IMR-90 (cell line): Measurements from ENCODE around the gene TRIM44. TPM values are rescaled to one million over a fixed set of nuclear protein-coding genes. Genes with fewer than 3 reads are reported as not detected.
A peak's percentile ranks its signal among the peaks of the same experiment; 100 is the strongest.

ENCODE experiments used
- ATAC-seq: fragments of 200-7000 bp; cut with Tn5 transposase; 2 replicates; pipeline ENCODE4 v1.9.1; 2020; ENCODE audit warnings: low read depth, mild to moderate bottlenecking, moderate library complexity
- BruUV-seq: library from RNA; stranded (reverse); fragments of 400-500 nt; replicated peaks from 2 replicates; lab custom pipeline; 2021; lab: Mats Ljungman, UMichigan
- CTCF ChIA-PET: fragments of 300-600 bp; formaldehyde crosslinking; extraction: SDS; loops from one replicate; lab custom pipeline; 2021; ENCODE audit warnings: antibody characterized with exemption; lab: Yijun Ruan, JAX
- POLR2A ChIA-PET: fragments of 300-600 bp; sonication (Branson Sonifier 250); formaldehyde crosslinking; loops from one replicate; lab custom pipeline; 2022; ENCODE audit warnings: antibody characterized with exemption; ENCODE audit not compliant: unreplicated experiment; lab: Charles Lee
- DNase-seq: peaks from one replicate; pipeline ENCODE4 v3.0.0; 2013
- H2AFZ ChIP-seq: replicated peaks from 2 replicates; pipeline ENCODE3; 2013; ENCODE audit warnings: low read length, mild to moderate bottlenecking; ENCODE audit not compliant: poor library complexity
- H2AK5ac ChIP-seq: 2 replicates; pipeline ENCODE4 v1.6.1; 2013; ENCODE audit warnings: low read depth, low read length, inconsistent platforms
- H2AK9ac ChIP-seq: replicated peaks from 2 replicates; pipeline ENCODE3; 2013; ENCODE audit warnings: mild to moderate bottlenecking, low read depth, low read length, moderate library complexity; ENCODE audit not compliant: poor library complexity
- H2BK120ac ChIP-seq: 2 replicates; pipeline ENCODE4 v1.6.1; 2013; ENCODE audit warnings: low read depth, low read length, inconsistent platforms
- H2BK15ac ChIP-seq: 3 replicates; pipeline ENCODE4 v1.6.1; 2013; ENCODE audit warnings: low read depth, low read length, inconsistent platforms
- H2BK20ac ChIP-seq: 2 replicates; pipeline ENCODE4 v1.6.1; 2013; ENCODE audit warnings: low read depth, mild to moderate bottlenecking, inconsistent platforms, low read length, moderate library complexity
- H2BK5ac ChIP-seq: 2 replicates; pipeline ENCODE4 v1.6.1; 2013; ENCODE audit warnings: mild to moderate bottlenecking, low read depth, low read length, inconsistent platforms; ENCODE audit not compliant: poor library complexity, severe bottlenecking
- H3K14ac ChIP-seq: replicated peaks from 2 replicates; pipeline ENCODE4 v1.6.1; 2013; ENCODE audit warnings: low read depth, low read length, inconsistent platforms
- H3K18ac ChIP-seq: 2 replicates; pipeline ENCODE4 v1.6.1; 2013; ENCODE audit warnings: low read depth, low read length, control low read depth
- H3K23ac ChIP-seq: 2 replicates; pipeline ENCODE4 v1.6.1; 2013; ENCODE audit warnings: low read depth, low read length, inconsistent platforms
- H3K27ac ChIP-seq: 2 replicates; pipeline ENCODE4 v1.5.1; 2013; ENCODE audit warnings: mild to moderate bottlenecking, control low read depth, low read length; ENCODE audit not compliant: insufficient read depth
- H3K27me3 ChIP-seq: 2 replicates; pipeline ENCODE4 v1.6.1; 2013; ENCODE audit warnings: low read length; ENCODE audit not compliant: control insufficient read depth, insufficient read depth
- H3K36me3 ChIP-seq: 2 replicates; pipeline ENCODE4 v1.6.1; 2013; ENCODE audit warnings: low read length, mixed read lengths; ENCODE audit not compliant: control insufficient read depth, insufficient read depth
- H3K4ac ChIP-seq: 2 replicates; pipeline ENCODE4 v1.6.1; 2013; ENCODE audit warnings: low read depth, low read length, inconsistent platforms
- H3K4me1 ChIP-seq: 2 replicates; pipeline ENCODE4 v1.6.1; 2013; ENCODE audit warnings: low read length, mixed read lengths; ENCODE audit not compliant: control insufficient read depth, insufficient read depth
- H3K4me2 ChIP-seq: 2 replicates; pipeline ENCODE4 v1.6.1; 2013; ENCODE audit warnings: low read depth, mild to moderate bottlenecking, control low read depth, low read length, moderate library complexity
- H3K4me3 ChIP-seq: 2 replicates; pipeline ENCODE4 v1.5.1; 2013; ENCODE audit warnings: low read depth, mild to moderate bottlenecking, control low read depth, low read length, moderate library complexity; ENCODE audit not compliant: insufficient read depth
- H3K56ac ChIP-seq: 2 replicates; pipeline ENCODE4 v1.6.1; 2013; ENCODE audit warnings: low read length, inconsistent platforms; ENCODE audit not compliant: insufficient read depth; ENCODE audit errors: extremely low read depth
- H3K79me1 ChIP-seq, 2 experiments: 2 replicates each; pipeline ENCODE4 v1.6.1; 2013; ENCODE audit warnings: low read length in 2 of 2, inconsistent platforms in 1 of 2, low read depth in 1 of 2
- H3K9ac ChIP-seq: 2 replicates; pipeline ENCODE4 v1.6.1; 2013; ENCODE audit warnings: low read depth, low read length, control low read depth
- H3K9me1 ChIP-seq: 2 replicates; pipeline ENCODE4 v1.6.1; 2013; ENCODE audit warnings: low read length, inconsistent platforms; ENCODE audit not compliant: insufficient read depth
- H3K9me3 ChIP-seq: 2 replicates; pipeline ENCODE4 v1.6.1; 2013; ENCODE audit warnings: low read length; ENCODE audit not compliant: control insufficient read depth, insufficient read depth
- H4K20me1 ChIP-seq: 2 replicates; pipeline ENCODE4 v1.6.1; 2013; ENCODE audit warnings: low read length, inconsistent platforms; ENCODE audit not compliant: insufficient read depth
- H4K5ac ChIP-seq: 2 replicates; pipeline ENCODE4 v1.6.1; 2013; ENCODE audit warnings: mild to moderate bottlenecking, low read depth, low read length, control low read depth
- H4K8ac ChIP-seq, 2 experiments: 2 replicates each; pipeline ENCODE4 v1.6.1; 2013; ENCODE audit warnings: low read depth in 2 of 2, low read length in 2 of 2, control low read depth in 1 of 2, inconsistent platforms in 1 of 2
- H4K91ac ChIP-seq: 2 replicates; pipeline ENCODE4 v1.6.1; 2013; ENCODE audit warnings: low read depth, low read length, inconsistent platforms; ENCODE audit not compliant: insufficient read depth
- BHLHE40 ChIP-seq: fragments of 150-350 bp; IDR thresholded peaks from 2 replicates; pipeline ENCODE4 v1.6.1; 2016; ENCODE audit warnings: mild to moderate bottlenecking, low read depth, low read length
- CEBPB ChIP-seq: IDR thresholded peaks from 2 replicates; pipeline ENCODE4 v1.6.1; 2012; ENCODE audit warnings: low read depth, low read length, improper control_type of control experiment
- CHD1 ChIP-seq: IDR thresholded peaks from 2 replicates; pipeline ENCODE4 v1.6.1; 2012; ENCODE audit warnings: low read depth, low read length, improper control_type of control experiment
- FOS ChIP-seq: fragments of 150-350 bp; IDR thresholded peaks from 2 replicates; pipeline ENCODE4 v1.6.1; 2016; ENCODE audit warnings: low read depth, low read length
- MAFK ChIP-seq: IDR thresholded peaks from 2 replicates; pipeline ENCODE4 v1.6.1; 2012; ENCODE audit warnings: low read depth, low read length, improper control_type of control experiment
- MAZ ChIP-seq: IDR thresholded peaks from 2 replicates; pipeline ENCODE4 v1.6.1; 2012; ENCODE audit warnings: low read depth, mild to moderate bottlenecking, low read length, improper control_type of control experiment, moderate library complexity, borderline replicate concordance
- MXI1 ChIP-seq: IDR thresholded peaks from 2 replicates; pipeline ENCODE4 v1.6.1; 2012; ENCODE audit warnings: low read depth, mild to moderate bottlenecking, low read length, moderate library complexity, borderline replicate concordance
- NFE2L2 ChIP-seq: fragments of 150-350 bp; IDR thresholded peaks from 2 replicates; pipeline ENCODE4 v1.6.1; 2016; ENCODE audit warnings: low read depth, mild to moderate bottlenecking, low read length
- POLR2A ChIP-seq: IDR thresholded peaks from 2 replicates; pipeline ENCODE4 v1.6.1; 2012; ENCODE audit warnings: mild to moderate bottlenecking, low read depth, low read length
- RCOR1 ChIP-seq: IDR thresholded peaks from 2 replicates; pipeline ENCODE4 v1.6.1; 2012; ENCODE audit warnings: mild to moderate bottlenecking, low read length, improper control_type of control experiment; ENCODE audit not compliant: insufficient replicate concordance
- SMC3 ChIP-seq: fragments of 150-350 bp; IDR thresholded peaks from 2 replicates; pipeline ENCODE4 v1.6.1; 2016; ENCODE audit warnings: low read depth, mild to moderate bottlenecking, antibody characterized with exemption, low read length, moderate library complexity
- WGBS, 2 experiments: methylation state at CpG; one replicate each; pipeline versions ENCODE4 v1.1.5 to v1.1.7; 2013; ENCODE audit warnings: missing lambda C conversion rate in 2 of 2; ENCODE audit not compliant: insufficient read length in 1 of 2; ENCODE audit errors: extremely low coverage in 2 of 2; 5-methylcytosine and 5-hydroxymethylcytosine counted together
- dilution Hi-C: fragments of 300-500 bp; cut with HindIII; formaldehyde crosslinking; loops from one replicate; pipeline ENCODE4 v1.14.3; 2018; ENCODE audit warnings: low sequenced_read_pairs; ENCODE audit not compliant: unreplicated experiment
- in situ Hi-C: fragments of 300-500 bp; cut with MboI; formaldehyde crosslinking; loops from 3 replicates; pipeline ENCODE4 v1.14.3; 2019; ENCODE audit warnings: low sequenced_read_pairs, inconsistent platforms, mixed read lengths
- intact Hi-C: fragments of 100-400 bp; cut with micrococcal nuclease; formaldehyde crosslinking; loops from 2 replicates; pipeline ENCODE4 v1.10.0; 2022
- polyA plus RNA-seq, 3 experiments: library from polyadenylated mRNA; depleted of rRNA; stranded (reverse); fragments of >200 nt; gene quantifications; 2 replicates each; pipeline ENCODE4 v1.2.3, GENCODE V29; 2012; ENCODE audit warnings: low replicate concordance in 1 of 3
- total RNA-seq: library from RNA; depleted of rRNA; stranded (reverse); fragments of >200 nt; gene quantifications from 2 replicates; pipeline ENCODE4 v1.2.3, GENCODE V29; 2012
- TF ChIP-seq, protein P1 (sequence below): fragments of 150-350 bp; IDR thresholded peaks from 2 replicates; pipeline ENCODE4 v1.6.1; 2016; ENCODE audit warnings: low read depth, mild to moderate bottlenecking, low read length, moderate library complexity, borderline replicate concordance
- TF ChIP-seq, protein P2 (sequence below): fragments of 150-350 bp; IDR thresholded peaks from 2 replicates; pipeline ENCODE4 v1.6.1; 2017; ENCODE audit warnings: mild to moderate bottlenecking, antibody characterized with exemption, low read length, low read depth
- TF ChIP-seq, protein P3 (sequence below): conservative IDR thresholded peaks from 2 replicates; pipeline ENCODE4 v1.5.1; 2012; ENCODE audit warnings: mild to moderate bottlenecking, low read depth, low read length, improper control_type of control experiment

Gene TRIM44
- total and polyA plus RNA-seq, 2 of the 4 experiments (the other 2 are of a cell fraction): 50.7 to 104 TPM

DNA sequence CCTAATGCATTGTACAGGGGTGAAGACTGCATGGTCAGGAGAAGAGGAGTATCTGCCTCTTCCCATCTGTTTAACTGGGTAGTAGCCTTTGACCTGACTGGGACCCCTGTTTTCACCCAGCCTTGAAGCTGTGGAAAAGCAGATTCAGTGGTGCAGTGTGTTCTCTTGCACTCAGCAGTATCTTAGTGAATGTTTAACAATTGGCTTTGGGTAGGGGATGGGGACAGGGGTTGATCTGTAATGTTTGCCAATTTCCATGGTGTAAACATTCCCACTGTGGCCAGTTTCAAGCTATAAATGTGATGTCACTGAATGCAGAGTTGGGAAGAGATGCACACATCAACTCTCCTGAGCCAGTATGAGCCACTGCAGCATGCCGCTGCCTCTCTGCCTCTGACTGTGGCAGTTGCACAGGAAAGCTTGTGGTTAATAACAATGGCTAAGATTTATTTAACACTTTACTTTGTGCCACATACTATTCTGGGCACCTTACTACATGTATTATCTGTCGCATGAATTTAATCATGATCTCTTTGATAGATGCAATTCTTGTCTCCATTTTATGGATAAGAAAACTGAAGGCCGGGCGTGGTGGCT, 28.6 kb upstream of the TRIM44 start:
- Histone ChIP-seq H3K14ac (no peak overlapping the region), H4K5ac (no peak overlapping the region), H4K91ac (no peak overlapping the region), H3K9me1 (peaks cover 12% of the 10 kb centered on the region), H4K8ac (no peak overlapping the region), H2BK120ac (peak overlapping the region; percentile 5; the same call in 1 of the 2 replicates), H2BK20ac (no peak overlapping the region), H3K23ac (no peak overlapping the region), H2BK5ac (no peak overlapping the region), H3K18ac (no peak overlapping the region), H3K4me2 (no peak overlapping the region), H3K36me3 (no peaks in the 10 kb centered on the region), H3K9ac (no peak overlapping the region), H2AK9ac (no peak overlapping the region), H3K79me1 (peaks cover 0 to 5% of the 10 kb centered on the region in 2 experiments; a peak in 1 of 4 replicates), H3K9me3 (no peaks in the 10 kb centered on the region), H3K4me1 (peaks cover 10% of the 10 kb centered on the region), H2BK15ac (no peak overlapping the region), H3K56ac (no peak overlapping the region), H3K4me3 (no peak overlapping the region), H2AFZ (no peak overlapping the region), H2AK5ac (no peak overlapping the region), H3K27ac (no peak overlapping the region), H4K20me1 (no peaks in the 10 kb centered on the region), H3K27me3 (no peaks in the 10 kb centered on the region), H3K4ac (no peak overlapping the region)
- dilution Hi-C loops: no loop called here
- no peak for TF ChIP-seq POLR2A
- TF ChIP-seq, protein P1, sequence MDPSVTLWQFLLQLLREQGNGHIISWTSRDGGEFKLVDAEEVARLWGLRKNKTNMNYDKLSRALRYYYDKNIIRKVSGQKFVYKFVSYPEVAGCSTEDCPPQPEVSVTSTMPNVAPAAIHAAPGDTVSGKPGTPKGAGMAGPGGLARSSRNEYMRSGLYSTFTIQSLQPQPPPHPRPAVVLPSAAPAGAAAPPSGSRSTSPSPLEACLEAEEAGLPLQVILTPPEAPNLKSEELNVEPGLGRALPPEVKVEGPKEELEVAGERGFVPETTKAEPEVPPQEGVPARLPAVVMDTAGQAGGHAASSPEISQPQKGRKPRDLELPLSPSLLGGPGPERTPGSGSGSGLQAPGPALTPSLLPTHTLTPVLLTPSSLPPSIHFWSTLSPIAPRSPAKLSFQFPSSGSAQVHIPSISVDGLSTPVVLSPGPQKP: no peak
- no peak for TF ChIP-seq CHD1
- TF ChIP-seq, protein P2, sequence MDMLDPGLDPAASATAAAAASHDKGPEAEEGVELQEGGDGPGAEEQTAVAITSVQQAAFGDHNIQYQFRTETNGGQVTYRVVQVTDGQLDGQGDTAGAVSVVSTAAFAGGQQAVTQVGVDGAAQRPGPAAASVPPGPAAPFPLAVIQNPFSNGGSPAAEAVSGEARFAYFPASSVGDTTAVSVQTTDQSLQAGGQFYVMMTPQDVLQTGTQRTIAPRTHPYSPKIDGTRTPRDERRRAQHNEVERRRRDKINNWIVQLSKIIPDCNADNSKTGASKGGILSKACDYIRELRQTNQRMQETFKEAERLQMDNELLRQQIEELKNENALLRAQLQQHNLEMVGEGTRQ: no peak
- no peak for TF ChIP-seq CEBPB
- no peak for TF ChIP-seq MXI1
- TF ChIP-seq RCOR1: no peak
- no peak for TF ChIP-seq FOS
- no peak for TF ChIP-seq NFE2L2
- TF ChIP-seq SMC3: no peak
- TF ChIP-seq MAFK: no peak
- TF ChIP-seq, protein P3, sequence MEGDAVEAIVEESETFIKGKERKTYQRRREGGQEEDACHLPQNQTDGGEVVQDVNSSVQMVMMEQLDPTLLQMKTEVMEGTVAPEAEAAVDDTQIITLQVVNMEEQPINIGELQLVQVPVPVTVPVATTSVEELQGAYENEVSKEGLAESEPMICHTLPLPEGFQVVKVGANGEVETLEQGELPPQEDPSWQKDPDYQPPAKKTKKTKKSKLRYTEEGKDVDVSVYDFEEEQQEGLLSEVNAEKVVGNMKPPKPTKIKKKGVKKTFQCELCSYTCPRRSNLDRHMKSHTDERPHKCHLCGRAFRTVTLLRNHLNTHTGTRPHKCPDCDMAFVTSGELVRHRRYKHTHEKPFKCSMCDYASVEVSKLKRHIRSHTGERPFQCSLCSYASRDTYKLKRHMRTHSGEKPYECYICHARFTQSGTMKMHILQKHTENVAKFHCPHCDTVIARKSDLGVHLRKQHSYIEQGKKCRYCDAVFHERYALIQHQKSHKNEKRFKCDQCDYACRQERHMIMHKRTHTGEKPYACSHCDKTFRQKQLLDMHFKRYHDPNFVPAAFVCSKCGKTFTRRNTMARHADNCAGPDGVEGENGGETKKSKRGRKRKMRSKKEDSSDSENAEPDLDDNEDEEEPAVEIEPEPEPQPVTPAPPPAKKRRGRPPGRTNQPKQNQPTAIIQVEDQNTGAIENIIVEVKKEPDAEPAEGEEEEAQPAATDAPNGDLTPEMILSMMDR: no peak
- no peak for TF ChIP-seq BHLHE40
- TF ChIP-seq MAZ: no peak
- intact Hi-C loops: no loop called here
- CTCF ChIA-PET: no interaction called here
- DNase-seq (no peak), ATAC-seq (no peak)
- POLR2A ChIA-PET: no interaction called here
- in situ Hi-C loops: no loop called here
- no TSS peak for BruUV-seq
- no CpG with 5 or more reads among the region's 4 CpGs for WGBS, 2 experiments
